Esophagus mucosa (tissue), 1 donor: ENCODE data around the gene GPX8. TPM values are rescaled to one million over a fixed set of nuclear protein-coding genes. Genes with fewer than 3 reads are reported as not detected.

Experiments
- ATAC-seq: fragments of 200-7000 bp; cut with Tn5 transposase; one replicate; pipeline ENCODE4 v1.9.1; 2020
- total RNA-seq: library from RNA; stranded (reverse); gene quantifications from one replicate; pipeline ENCODE4 v1.2.4, GENCODE V29; 2023
- donor health status: DM: yes; HTN: yes; CAD: no.

The GPX8 gene
- 6.3 TPM for total RNA-seq

- peak; percentile 70 for ATAC-seq
These were observed at the start of gene GPX8 for GRCh38 chr5:55159763-55160492. GPX8 (plus strand) TSS chr5:55160171; CDS start chr5:55160193, 22 bp downstream.

GRCh38 chr5:55110217-55110616, 49.8 kb upstream of the GPX8 start:
- no peak for ATAC-seq

- no peak for ATAC-seq
These were observed 46.6 kb upstream of the GPX8 start for GRCh38 chr5:55113327-55113726.

GRCh38 chr5:55114061-55114460, 45.9 kb upstream of the GPX8 start:
- no peak for ATAC-seq

- no peak for ATAC-seq
These were observed 36.6 kb upstream of the GPX8 start for GRCh38 chr5:55123365-55123764.

GRCh38 chr5:55134053-55134722, 25.8 kb upstream of the GPX8 start:
- ATAC-seq, result no peak

- ATAC-seq, result no peak
These were observed 23.4 kb upstream of the GPX8 start for GRCh38 chr5:55136521-55136920.

GRCh38 chr5:55140908-55141665, 18.9 kb upstream of the GPX8 start:
- ATAC-seq, result no peak

- no peak for ATAC-seq
These were observed 17.9 kb upstream of the GPX8 start for GRCh38 chr5:55141945-55142690.

- ATAC-seq, result no peak
These were observed 16.3 kb upstream of the GPX8 start for GRCh38 chr5:55143624-55144023.

- no peak for ATAC-seq
These were observed 13.9 kb upstream of the GPX8 start for GRCh38 chr5:55146080-55146479.

GRCh38 chr5:55146543-55147151, 13.3 kb upstream of the GPX8 start:
- ATAC-seq, result peak; percentile 81

- peak; percentile 65 for ATAC-seq
These were observed 10.6 kb upstream of the GPX8 start for GRCh38 chr5:55149308-55149795.

GRCh38 chr5:55151923-55152842, 7.8 kb upstream of the GPX8 start:
- ATAC-seq, result peak; percentile 97

GRCh38 chr5:55154873-55155272, 5.1 kb upstream of the GPX8 start:
- ATAC-seq, result no peak

GRCh38 chr5:55160493-55161209, 680 bp downstream of the GPX8 start:
- ATAC-seq, result peak; percentile 77

GRCh38 chr5:55162666-55163065, 2.7 kb downstream of the GPX8 start:
- ATAC-seq, result no peak

- no peak for ATAC-seq
These were observed 11.5 kb downstream of the GPX8 start for GRCh38 chr5:55171471-55171870.

- peak; percentile 90 for ATAC-seq
These were observed 12.3 kb downstream of the GPX8 start for GRCh38 chr5:55172051-55172899.
